Measurements from ENCODE around the gene RNLS.

The RNLS gene

DNA sequence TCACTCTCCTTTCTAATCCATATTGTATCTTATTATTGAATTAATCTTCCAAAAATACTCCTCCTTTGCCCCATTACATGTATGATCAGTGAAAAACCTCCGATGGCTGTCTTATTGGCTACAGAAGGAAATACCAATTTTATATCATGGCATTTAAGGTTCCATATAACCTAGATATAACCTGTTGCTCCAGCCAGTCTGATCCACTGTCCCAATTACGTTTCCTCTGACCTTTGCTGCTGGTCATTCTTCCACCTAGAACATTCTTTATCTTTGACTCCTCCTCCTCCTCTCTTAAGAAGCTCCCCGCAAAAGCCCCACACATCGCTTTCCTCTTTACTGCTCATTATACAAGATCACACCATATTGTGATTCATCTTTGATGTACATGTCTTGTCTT lies 161.5 kb downstream of the RNLS start:
- Histone ChIP-seq H3K4me2 (no peak overlapping the region), H3K27me3 (no peaks in the 10 kb centered on the region), H3K4me1 (no peaks in the 10 kb centered on the region), H3K9me3 (no peaks in the 10 kb centered on the region), H3K27ac (no peak overlapping the region), H3K9ac (no peak overlapping the region), H4K20me1 (no peaks in the 10 kb centered on the region), H3K36me3 (no peaks in the 10 kb centered on the region), H3K4me3 (no peak overlapping the region)
- TF ChIP-seq Cebpa-rat (IDR thresholded peaks at IDR 0.05): no peak

DNA sequence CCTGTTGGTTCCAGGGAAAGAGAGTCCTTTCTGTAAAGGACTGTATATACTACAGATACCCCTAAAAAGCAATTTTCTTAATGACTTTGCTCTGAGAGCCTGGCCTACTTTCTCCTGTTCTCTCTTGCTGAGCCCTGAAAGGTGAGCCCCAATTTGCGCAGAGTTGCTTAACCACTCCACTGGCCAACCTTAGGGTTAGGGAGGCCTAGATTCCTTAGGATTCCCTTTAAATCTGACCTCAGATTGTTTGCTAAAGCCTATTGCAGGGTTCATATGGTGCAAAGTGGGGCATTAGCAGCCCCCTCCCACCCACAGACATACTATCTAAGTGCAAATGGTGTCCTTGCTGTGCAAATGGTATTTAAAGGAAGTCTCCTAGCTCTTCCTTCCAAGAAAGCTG lies 164.2 kb downstream of the RNLS start:
- H3K36me3 ChIP-seq: no peaks in the 10 kb centered on the region
- no peak overlapping the region for H3K27ac ChIP-seq
- H3K9ac ChIP-seq: no peak overlapping the region
- no peak overlapping the region for H3K4me2 ChIP-seq
- H3K4me1 ChIP-seq: peaks cover 4% of the 10 kb centered on the region
- no peaks in the 10 kb centered on the region for H3K9me3 ChIP-seq
- no peak overlapping the region for H3K4me3 ChIP-seq
- no peak for TF ChIP-seq Cebpa-rat (IDR thresholded peaks at IDR 0.05)
- H4K20me1 ChIP-seq: no peaks in the 10 kb centered on the region
- no peaks in the 10 kb centered on the region for H3K27me3 ChIP-seq

DNA sequence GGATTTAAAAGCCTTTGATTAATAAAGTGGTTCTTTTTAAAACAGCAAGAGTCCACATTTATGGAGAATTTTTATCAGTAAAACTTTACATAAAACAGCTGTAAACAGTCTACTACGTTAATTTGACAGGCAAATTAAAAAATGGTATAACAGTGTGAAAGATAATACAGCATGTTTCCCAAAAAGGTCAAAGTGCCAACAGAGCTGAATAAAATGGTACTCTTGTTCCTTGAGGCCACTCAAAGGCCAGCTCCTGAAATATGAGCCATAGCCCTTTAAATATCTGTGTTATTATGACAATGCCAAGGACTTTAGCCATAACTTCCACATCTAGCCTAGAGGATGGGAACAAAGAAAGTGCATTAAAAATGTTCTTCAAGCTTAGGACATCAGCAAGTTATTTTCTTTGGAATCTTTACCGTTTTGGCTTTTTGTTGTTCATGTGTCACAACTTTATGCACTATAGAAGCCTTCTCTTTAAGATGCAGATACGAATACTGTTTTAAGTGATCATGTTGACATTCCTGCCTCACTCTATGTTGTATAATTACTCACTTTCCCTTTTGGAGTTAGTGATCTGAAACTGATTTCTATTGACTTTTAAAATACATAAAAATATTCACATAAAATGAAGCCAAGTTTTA lies 165.6 kb downstream of the RNLS start:
- no peak overlapping the region for H3K9ac ChIP-seq
- no peak overlapping the region for H3K27ac ChIP-seq
- no peaks in the 10 kb centered on the region for H4K20me1 ChIP-seq
- H3K4me2 ChIP-seq: no peak overlapping the region
- no peak for TF ChIP-seq Cebpa-rat (IDR thresholded peaks at IDR 0.05)
- no peak overlapping the region for H3K4me3 ChIP-seq
- H3K4me1 ChIP-seq: peaks cover 16% of the 10 kb centered on the region
- no peaks in the 10 kb centered on the region for H3K36me3 ChIP-seq
- no peaks in the 10 kb centered on the region for H3K9me3 ChIP-seq
- no peaks in the 10 kb centered on the region for H3K27me3 ChIP-seq

DNA sequence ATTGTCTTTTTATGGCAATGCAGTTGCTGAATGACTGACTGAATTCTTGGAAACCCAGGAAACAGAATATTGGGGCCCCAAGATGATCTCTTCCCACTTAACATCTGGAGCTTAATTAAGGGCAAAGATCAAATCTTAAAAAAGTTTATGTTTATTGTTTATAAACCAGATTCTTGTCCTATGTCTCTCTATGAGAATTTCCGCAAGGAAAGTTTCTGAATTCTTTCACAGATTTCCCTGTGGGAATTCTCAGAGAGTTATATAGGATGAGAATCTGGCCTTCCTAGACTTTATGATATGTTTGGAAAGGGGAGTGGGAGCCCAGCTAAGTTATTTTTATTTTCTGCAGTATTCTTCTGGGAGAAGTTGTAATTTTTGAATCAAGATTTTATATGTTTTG lies 166.3 kb downstream of the RNLS start:
- Histone ChIP-seq H3K27ac (no peak overlapping the region), H3K36me3 (no peaks in the 10 kb centered on the region), H4K20me1 (no peaks in the 10 kb centered on the region), H3K4me2 (no peak overlapping the region), H3K4me3 (no peak overlapping the region), H3K4me1 (peaks cover 19% of the 10 kb centered on the region), H3K27me3 (no peaks in the 10 kb centered on the region), H3K9me3 (no peaks in the 10 kb centered on the region), H3K9ac (no peak overlapping the region)
- TF ChIP-seq Cebpa-rat (IDR thresholded peaks at IDR 0.05): no peak

DNA sequence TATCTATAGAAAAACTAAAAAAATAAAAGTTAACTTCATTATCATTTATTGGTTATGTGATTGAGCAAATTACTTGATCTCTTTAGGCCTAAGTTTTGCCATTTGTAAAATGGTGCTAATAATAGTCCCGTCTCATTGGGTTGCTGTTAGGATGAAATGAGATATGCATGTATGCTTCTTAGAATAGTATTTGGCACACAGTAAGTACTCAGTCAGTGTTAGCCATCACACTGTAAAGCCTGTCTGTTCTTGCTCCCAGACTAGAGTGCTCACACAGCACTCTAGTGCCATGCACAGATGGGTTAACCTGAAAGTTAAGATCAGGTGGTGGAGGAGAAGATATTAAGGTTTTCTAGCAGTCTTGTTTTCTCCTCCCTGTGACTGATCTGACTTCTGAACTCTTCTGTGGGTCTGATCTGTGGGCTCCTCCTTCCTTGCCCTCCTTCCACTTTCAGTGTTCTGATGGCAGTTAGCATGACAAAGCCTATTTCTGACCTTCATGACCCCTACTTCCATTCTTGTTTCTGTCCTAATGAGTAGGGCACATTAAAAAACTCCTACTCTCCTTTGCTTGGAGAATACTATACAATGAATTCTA lies 167.5 kb downstream of the RNLS start:
- no peak overlapping the region for H3K27ac ChIP-seq
- H3K36me3 ChIP-seq: no peaks in the 10 kb centered on the region
- no peaks in the 10 kb centered on the region for H3K9me3 ChIP-seq
- H3K4me3 ChIP-seq: no peak overlapping the region
- no peaks in the 10 kb centered on the region for H4K20me1 ChIP-seq
- no peak overlapping the region for H3K4me2 ChIP-seq
- TF ChIP-seq Cebpa-rat (IDR thresholded peaks at IDR 0.05): no peak
- H3K27me3 ChIP-seq: no peaks in the 10 kb centered on the region
- no peak overlapping the region for H3K9ac ChIP-seq
- H3K4me1 ChIP-seq: peaks cover 24% of the 10 kb centered on the region

DNA sequence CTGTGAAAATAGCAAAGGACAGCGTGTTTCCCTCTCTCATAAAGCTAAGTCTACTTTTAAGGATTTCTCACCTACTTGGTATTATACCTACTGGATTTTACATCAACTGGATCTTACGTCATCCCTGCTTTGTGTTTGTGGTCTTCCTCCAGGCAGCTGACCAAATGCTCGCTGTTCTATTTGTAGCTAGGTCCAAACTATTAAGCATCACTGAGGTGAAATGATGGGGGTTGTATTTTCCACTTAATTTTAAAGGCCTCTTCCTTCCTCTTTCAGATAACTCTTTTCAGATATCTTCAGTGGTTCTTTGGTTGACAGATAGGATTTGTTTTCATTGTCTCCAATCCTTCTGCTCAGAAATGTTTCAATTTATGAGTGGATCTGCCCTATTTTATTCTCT lies 169.7 kb downstream of the RNLS start:
- no peak overlapping the region for H3K4me3 ChIP-seq
- no peaks in the 10 kb centered on the region for H3K9me3 ChIP-seq
- H3K9ac ChIP-seq: no peak overlapping the region
- no peak for TF ChIP-seq Cebpa-rat (IDR thresholded peaks at IDR 0.05)
- H4K20me1 ChIP-seq: no peaks in the 10 kb centered on the region
- H3K4me1 ChIP-seq: peaks cover 24% of the 10 kb centered on the region
- no peak overlapping the region for H3K27ac ChIP-seq
- H3K36me3 ChIP-seq: no peaks in the 10 kb centered on the region
- peak overlapping the region; percentile 23 for H3K4me2 ChIP-seq
- H3K27me3 ChIP-seq: no peaks in the 10 kb centered on the region

DNA sequence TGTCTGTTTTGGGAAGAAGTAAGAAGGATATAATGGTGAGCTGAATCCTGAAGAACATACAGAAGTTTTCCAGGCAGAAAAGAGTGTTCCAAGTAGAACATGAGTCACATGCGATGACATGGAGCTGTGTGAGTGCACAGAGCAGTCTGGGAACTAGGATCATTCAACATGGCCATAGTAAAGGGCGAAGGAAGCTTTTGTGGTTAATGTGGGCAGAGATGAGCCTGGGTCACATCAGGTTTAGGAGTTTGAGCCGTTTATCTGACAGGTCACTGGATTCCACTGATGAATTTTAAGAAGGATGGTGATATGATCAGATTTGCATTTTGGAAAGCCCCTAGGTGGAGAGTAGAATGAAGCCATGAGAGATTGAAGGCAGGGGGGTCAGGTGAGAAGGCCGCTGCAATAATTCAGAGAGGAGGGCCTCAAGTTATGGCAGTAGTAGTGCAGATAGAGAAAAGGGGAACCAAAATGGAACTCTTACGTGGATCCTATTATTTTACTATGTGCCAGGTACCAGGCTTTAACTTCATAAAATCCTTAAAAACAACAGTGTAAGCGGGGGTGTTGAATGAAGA lies 171.3 kb downstream of the RNLS start:
- H3K27me3 ChIP-seq: no peaks in the 10 kb centered on the region
- no peaks in the 10 kb centered on the region for H3K9me3 ChIP-seq
- H3K27ac ChIP-seq: no peak overlapping the region
- no peak overlapping the region for H3K9ac ChIP-seq
- H3K4me2 ChIP-seq: peak overlapping the region; percentile 29
- no peaks in the 10 kb centered on the region for H4K20me1 ChIP-seq
- peaks cover 24% of the 10 kb centered on the region for H3K4me1 ChIP-seq
- H3K4me3 ChIP-seq: no peak overlapping the region
- TF ChIP-seq Cebpa-rat (IDR thresholded peaks at IDR 0.05): no peak
- H3K36me3 ChIP-seq: no peaks in the 10 kb centered on the region

DNA sequence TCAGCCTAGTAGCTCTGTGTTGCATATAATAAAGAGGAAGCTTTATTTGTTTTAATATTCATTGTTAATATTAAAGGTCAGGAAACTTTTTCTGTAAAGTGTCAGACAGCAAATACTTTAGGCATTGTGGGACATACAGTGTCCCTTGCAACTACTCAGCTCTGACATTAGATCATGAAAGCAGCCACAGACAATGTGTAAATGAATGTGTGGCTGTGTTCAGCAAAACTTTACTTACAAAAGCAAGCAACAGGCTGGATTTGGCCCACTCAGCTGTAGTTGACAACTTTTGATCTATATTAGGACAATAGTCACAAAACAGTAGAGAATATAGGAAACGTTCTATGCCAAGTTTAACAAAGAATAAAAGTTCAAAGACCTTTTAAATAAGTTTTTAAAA lies 173.3 kb downstream of the RNLS start:
- TF ChIP-seq Cebpa-rat (IDR thresholded peaks at IDR 0.05): no peak

DNA sequence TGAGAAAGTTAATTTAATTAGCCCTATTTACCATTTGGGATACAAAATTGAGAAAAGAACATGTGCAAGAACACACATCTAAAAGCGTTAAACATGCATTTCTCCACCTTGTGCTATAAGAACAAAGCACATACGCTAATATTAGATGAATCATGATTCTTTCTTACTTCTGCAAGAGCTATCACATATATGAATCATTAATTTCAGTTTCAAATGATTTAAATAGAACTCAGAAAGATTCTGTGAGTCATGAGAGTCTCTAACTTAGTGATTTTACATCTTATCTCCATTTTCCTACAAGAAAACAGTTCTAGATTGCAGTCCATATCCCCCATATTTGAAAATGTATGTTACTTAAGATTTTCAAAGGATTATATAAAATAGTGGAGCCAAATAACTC lies 173.9 kb downstream of the RNLS start:
- Histone ChIP-seq H3K27ac (no peak overlapping the region), H3K4me1 (peaks cover 23% of the 10 kb centered on the region), H3K36me3 (no peaks in the 10 kb centered on the region), H3K27me3 (no peaks in the 10 kb centered on the region), H3K9ac (no peak overlapping the region), H3K4me2 (no peak overlapping the region), H3K9me3 (no peaks in the 10 kb centered on the region), H3K4me3 (no peak overlapping the region), H4K20me1 (no peaks in the 10 kb centered on the region)
- no peak for TF ChIP-seq Cebpa-rat (IDR thresholded peaks at IDR 0.05)

More for the DNA sequence above, 173.3 kb downstream of the RNLS start:
- Histone ChIP-seq H4K20me1 (no peaks in the 10 kb centered on the region), H3K9me3 (no peaks in the 10 kb centered on the region), H3K27ac (no peak overlapping the region), H3K4me2 (no peak overlapping the region), H3K9ac (no peak overlapping the region), H3K4me3 (no peak overlapping the region), H3K4me1 (peaks cover 24% of the 10 kb centered on the region), H3K27me3 (no peaks in the 10 kb centered on the region), H3K36me3 (no peaks in the 10 kb centered on the region)

DNA sequence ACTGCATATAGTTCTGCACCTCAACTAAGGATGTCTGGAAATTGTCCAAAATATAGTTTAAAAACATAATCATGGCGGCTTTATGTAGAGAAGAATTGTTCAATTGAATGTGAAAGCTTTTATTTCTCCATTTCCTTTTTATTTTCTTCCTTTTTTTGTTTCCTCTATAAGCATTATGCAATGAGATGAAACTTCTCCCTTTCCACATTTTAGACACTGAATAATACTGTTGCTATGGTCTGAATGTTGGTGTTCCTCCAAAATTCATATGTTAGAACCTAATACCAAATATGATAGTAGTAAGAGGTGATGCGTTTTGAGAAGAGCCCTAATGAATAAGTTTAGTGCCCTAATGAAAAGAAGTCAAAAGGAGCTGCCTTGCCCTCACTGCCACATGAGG lies 175.0 kb downstream of the RNLS start:
- Histone ChIP-seq H3K4me3 (no peak overlapping the region), H3K4me2 (no peak overlapping the region), H3K27ac (no peak overlapping the region), H3K9ac (no peak overlapping the region), H4K20me1 (no peaks in the 10 kb centered on the region), H3K4me1 (peaks cover 12% of the 10 kb centered on the region), H3K27me3 (no peaks in the 10 kb centered on the region), H3K9me3 (no peaks in the 10 kb centered on the region), H3K36me3 (no peaks in the 10 kb centered on the region)
- TF ChIP-seq Cebpa-rat (IDR thresholded peaks at IDR 0.05): no peak

Data from BLaER1 (cell line).